GM23338 (cell line): ENCODE data around the gene ZPR1. TPM values are rescaled to one million over a fixed set of nuclear protein-coding genes. Genes with fewer than 3 reads are reported as not detected.
A peak's percentile ranks its signal among the peaks of the same experiment; 100 is the strongest.

Experiments used
- ATAC-seq: fragments of 200-7000 bp; cut with Tn5 transposase; 3 replicates; pipeline ENCODE4 v1.9.1; 2020
- DNase-seq: peaks from one replicate; pipeline ENCODE4 v3.0.0-alpha.2; 2015; ENCODE audit warnings: low spot score
- H2AFZ ChIP-seq: fragments of 200-600 bp; sonication (generic); 2 replicates; pipeline ENCODE4 v1.8.0; 2016; ENCODE audit warnings: antibody characterized with exemption, mild to moderate bottlenecking, moderate library complexity
- H3F3A ChIP-seq: fragments of 200-600 bp; sonication (generic); replicated peaks from 2 replicates; pipeline ENCODE4 v1.8.0; 2017; ENCODE audit warnings: antibody characterized with exemption, mixed run types, low read depth
- H3K27ac ChIP-seq: fragments of 200-600 bp; sonication (generic); 2 replicates; pipeline ENCODE4 v1.6.1; 2016; ENCODE audit warnings: low read depth
- H3K27me3 ChIP-seq: fragments of 200-600 bp; sonication (generic); 2 replicates; pipeline ENCODE4 v1.8.0; 2016; ENCODE audit warnings: mild to moderate bottlenecking, mixed run types, moderate library complexity; ENCODE audit not compliant: insufficient read depth
- H3K36me3 ChIP-seq: fragments of 200-600 bp; sonication (generic); 2 replicates; pipeline ENCODE4 v1.8.0; 2016; ENCODE audit warnings: mild to moderate bottlenecking; ENCODE audit not compliant: insufficient read depth
- H3K4me1 ChIP-seq: fragments of 200-600 bp; sonication (generic); 2 replicates; pipeline ENCODE4 v1.8.0; 2016; ENCODE audit warnings: mild to moderate bottlenecking, moderate library complexity; ENCODE audit not compliant: insufficient read depth
- H3K4me2 ChIP-seq: fragments of 200-600 bp; sonication (generic); 2 replicates; pipeline ENCODE4 v1.7.1; 2017; ENCODE audit warnings: mixed run types
- H3K4me3 ChIP-seq: fragments of 200-600 bp; sonication (generic); 2 replicates; pipeline ENCODE4 v1.6.1; 2016; ENCODE audit warnings: mixed run types
- H3K79me2 ChIP-seq: fragments of 200-600 bp; sonication (generic); replicated peaks from 2 replicates; pipeline ENCODE4 v1.8.0; 2017; ENCODE audit warnings: mild to moderate bottlenecking; ENCODE audit not compliant: insufficient read depth
- H3K9me2 ChIP-seq: fragments of 200-600 bp; sonication (generic); 2 replicates; pipeline ENCODE4 v1.8.0; 2017; ENCODE audit not compliant: insufficient read depth
- H4K20me1 ChIP-seq: fragments of 200-600 bp; sonication (generic); replicated peaks from 2 replicates; pipeline ENCODE4 v1.8.0; 2017; ENCODE audit warnings: mild to moderate bottlenecking; ENCODE audit not compliant: insufficient read depth
- H3K27ac Mint-ChIP-seq: 2 replicates; pipeline ENCODE4 v1.8.0; 2020; ENCODE audit warnings: inconsistent platforms, mild to moderate bottlenecking, moderate library complexity, mixed read lengths
- H3K27me3 Mint-ChIP-seq: 3 replicates; pipeline ENCODE4 v1.8.0; 2022; ENCODE audit warnings: low read depth, mild to moderate bottlenecking, moderate library complexity, mixed read lengths, inconsistent platforms; ENCODE audit not compliant: insufficient read depth, poor library complexity
- H3K36me3 Mint-ChIP-seq: 3 replicates; pipeline ENCODE4 v1.8.0; 2021; ENCODE audit warnings: low read depth, mild to moderate bottlenecking, inconsistent platforms, moderate library complexity, mixed read lengths
- H3K4me1 Mint-ChIP-seq: 3 replicates; pipeline ENCODE4 v1.8.0; 2020; ENCODE audit warnings: mild to moderate bottlenecking, inconsistent platforms, mixed read lengths
- H3K4me3 Mint-ChIP-seq: 3 replicates; pipeline ENCODE4 v1.8.0; 2021; ENCODE audit warnings: moderate library complexity, mild to moderate bottlenecking, inconsistent platforms, mixed read lengths
- H3K9me3 Mint-ChIP-seq: 3 replicates; pipeline ENCODE4 v1.8.0; 2020; ENCODE audit warnings: moderate library complexity, mild to moderate bottlenecking, inconsistent platforms, mixed read lengths
- CREB1 ChIP-seq: fragments of 250-450 bp; sonication (Bioruptor Pico); IDR thresholded peaks from 2 replicates; pipeline ENCODE4 v1.5.0; 2020; ENCODE audit warnings: low read depth, mild to moderate bottlenecking, moderate library complexity
- CTCF ChIP-seq, 2 experiments: fragments of 200-600 bp in 1 of 2; sonication (generic) in 1 of 2; conservative IDR thresholded peaks; 2 replicates each; pipeline versions ENCODE4 v1.5.1 to v1.6.1; 2016 to 2017; ENCODE audit warnings: antibody characterized with exemption in 2 of 2, low read depth in 2 of 2, mild to moderate bottlenecking in 2 of 2, moderate library complexity in 1 of 2
- ETS1 ChIP-seq: IDR thresholded peaks from 2 replicates; pipeline ENCODE4 v1.6.1; 2016; ENCODE audit warnings: antibody characterized with exemption
- EZH2phosphoT487 ChIP-seq: fragments of 200-600 bp; sonication (generic); IDR thresholded peaks from one replicate; pipeline ENCODE4 v1.8.1; 2018; ENCODE audit warnings: antibody characterized with exemption; ENCODE audit not compliant: unreplicated experiment
- JUNB ChIP-seq: IDR thresholded peaks from one replicate; pipeline ENCODE4 v1.6.1; 2016; ENCODE audit warnings: antibody characterized with exemption; ENCODE audit not compliant: unreplicated experiment
- NANOG ChIP-seq: IDR thresholded peaks from 2 replicates; pipeline ENCODE4 v1.6.1; 2016; ENCODE audit warnings: antibody characterized with exemption, borderline replicate concordance
- POLR2AphosphoS5 ChIP-seq: IDR thresholded peaks from 2 replicates; pipeline ENCODE4 v1.6.1; 2016; ENCODE audit warnings: antibody characterized with exemption, low read depth
- ZNF114 ChIP-seq: fragments of 250-450 bp; sonication (Bioruptor Pico); IDR thresholded peaks from 2 replicates; pipeline ENCODE4 v1.5.0; 2020; ENCODE audit warnings: mild to moderate bottlenecking, moderate library complexity
- ZNF331 ChIP-seq: fragments of 250-450 bp; sonication (Bioruptor Pico); IDR thresholded peaks from 2 replicates; pipeline ENCODE4 v1.5.0; 2020; ENCODE audit warnings: low read depth, mild to moderate bottlenecking, moderate library complexity
- polyA plus RNA-seq: library from polyadenylated mRNA; unstranded; fragments of >200 nt; fragmentation: Nextera tagmentation; extraction: Ambion mirVana; gene quantifications from 2 replicates; pipeline ENCODE4 v1.2.1, GENCODE V29; 2016
- total RNA-seq: library from RNA; depleted of rRNA; stranded (reverse); fragments of >200 nt; shearing (Covaris generic); gene quantifications from 2 replicates; pipeline ENCODE4 v1.2.3, GENCODE V29; 2014

Gene ZPR1
- total and polyA plus RNA-seq, 2 experiments from 2014 or later: 55.4 to 96.7 TPM

DNA sequence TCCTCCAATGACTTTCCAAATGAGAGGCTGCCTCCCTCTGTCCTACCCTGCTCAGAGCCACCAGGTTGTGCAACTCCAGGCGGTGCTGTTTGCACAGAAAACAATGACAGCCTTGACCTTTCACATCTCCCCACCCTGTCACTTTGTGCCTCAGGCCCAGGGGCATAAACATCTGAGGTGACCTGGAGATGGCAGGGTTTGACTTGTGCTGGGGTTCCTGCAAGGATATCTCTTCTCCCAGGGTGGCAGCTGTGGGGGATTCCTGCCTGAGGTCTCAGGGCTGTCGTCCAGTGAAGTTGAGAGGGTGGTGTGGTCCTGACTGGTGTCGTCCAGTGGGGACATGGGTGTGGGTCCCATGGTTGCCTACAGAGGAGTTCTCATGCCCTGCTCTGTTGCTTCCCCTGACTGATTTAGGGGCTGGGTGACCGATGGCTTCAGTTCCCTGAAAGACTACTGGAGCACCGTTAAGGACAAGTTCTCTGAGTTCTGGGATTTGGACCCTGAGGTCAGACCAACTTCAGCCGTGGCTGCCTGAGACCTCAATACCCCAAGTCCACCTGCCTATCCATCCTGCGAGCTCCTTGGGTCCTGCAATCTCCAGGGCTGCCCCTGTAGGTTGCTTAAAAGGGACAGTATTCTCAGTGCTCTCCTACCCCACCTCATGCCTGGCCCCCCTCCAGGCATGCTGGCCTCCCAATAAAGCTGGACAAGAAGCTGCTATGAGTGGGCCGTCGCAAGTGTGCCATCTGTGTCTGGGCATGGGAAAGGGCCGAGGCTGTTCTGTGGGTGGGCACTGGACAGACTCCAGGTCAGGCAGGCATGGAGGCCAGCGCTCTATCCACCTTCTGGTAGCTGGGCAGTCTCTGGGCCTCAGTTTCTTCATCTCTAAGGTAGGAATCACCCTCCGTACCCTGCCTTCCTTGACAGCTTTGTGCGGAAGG, 44.8 kb upstream of the ZPR1 start:
- no peaks in the 10 kb centered on the region for H3K9me2 ChIP-seq
- Mint-ChIP-seq H3K4me1 (peaks cover 16% of the 10 kb centered on the region), H3K4me3 (no peak overlapping the region), H3K27me3 (peaks cover 18% of the 10 kb centered on the region), H3K9me3 (no peaks in the 10 kb centered on the region), H3K27ac (no peak overlapping the region), H3K36me3 (no peaks in the 10 kb centered on the region)
- no peak overlapping the region for H2AFZ ChIP-seq
- no peaks in the 10 kb centered on the region for H3K27me3 ChIP-seq
- 0 out of 2 replicates have a peak, but pooled peaks cover 3% of the 10 kb centered on the region for H3F3A ChIP-seq
- H3K36me3 ChIP-seq: no peaks in the 10 kb centered on the region
- no peak overlapping the region for H3K4me2 ChIP-seq
- peaks cover 6% of the 10 kb centered on the region; the same call in 1 of the 2 replicates for H3K4me1 ChIP-seq
- no peak overlapping the region for H3K4me3 ChIP-seq
- DNase-seq (no peak), ATAC-seq (no peak)
- H4K20me1 ChIP-seq: no peaks in the 10 kb centered on the region
- no peaks in the 10 kb centered on the region for H3K79me2 ChIP-seq
- TF ChIP-seq CTCF (conservative IDR thresholded peaks at IDR 0.05; ENCODE audit: low read depth in 2 of 2) (peak in 1 of 2 experiments; percentile 42; a peak in 2 of 4 replicates), ZNF331 (CRISPR knock-in tag) (no peak)
- no peak overlapping the region for H3K27ac ChIP-seq

GRCh38 chr11:116831790-116832349, 44.0 kb upstream of the ZPR1 start:
- Histone ChIP-seq H3F3A (0 out of 2 replicates have a peak, but pooled peaks cover 3% of the 10 kb centered on the region), H3K27me3 (no peaks in the 10 kb centered on the region), H3K27ac (no peak overlapping the region), H3K79me2 (no peaks in the 10 kb centered on the region), H4K20me1 (no peaks in the 10 kb centered on the region), H3K4me1 (peaks cover 6% of the 10 kb centered on the region; the same call in 1 of the 2 replicates), H2AFZ (no peak overlapping the region), H3K9me2 (no peaks in the 10 kb centered on the region), H3K4me3 (no peak overlapping the region), H3K36me3 (no peaks in the 10 kb centered on the region), H3K4me2 (no peak overlapping the region)
- Mint-ChIP-seq H3K27ac (no peak overlapping the region), H3K9me3 (no peaks in the 10 kb centered on the region), H3K36me3 (no peaks in the 10 kb centered on the region), H3K4me3 (no peak overlapping the region), H3K27me3 (peaks cover 12% of the 10 kb centered on the region), H3K4me1 (peaks cover 9% of the 10 kb centered on the region)
- no peak for ATAC-seq
- no peak for DNase-seq
- TF ChIP-seq ETS1 (no peak), POLR2AphosphoS5 (no peak), JUNB (no peak), CTCF (conservative IDR thresholded peaks at IDR 0.05; ENCODE audit: low read depth in 2 of 2) (no peak), ZNF331 (CRISPR knock-in tag) (no peak), ZNF114 (no peak), NANOG (no peak), EZH2phosphoT487 (no peak), CREB1 (CRISPR knock-in tag) (no peak)
